Stimulated activated CD4-positive, alpha-beta T cell treated with anti-CD3 and anti-CD28 coated beads, TNF-alpha, amount 100 ng/mL, for 48 hours (primary cell): Measurements from ENCODE around the gene NOC2L.
"Not testable (repeated sequence)": the region's sequence is repeated elsewhere in the genome, so short reads cannot be mapped to it uniquely, and the experiment has no call there.

Source experiments
- DNase-seq, 3 donors: peaks; one replicate each; pipeline ENCODE4 v3.0.0-alpha.2; 2020; ENCODE audit warnings: low read depth in 3 of 3

The NOC2L gene

DNA sequence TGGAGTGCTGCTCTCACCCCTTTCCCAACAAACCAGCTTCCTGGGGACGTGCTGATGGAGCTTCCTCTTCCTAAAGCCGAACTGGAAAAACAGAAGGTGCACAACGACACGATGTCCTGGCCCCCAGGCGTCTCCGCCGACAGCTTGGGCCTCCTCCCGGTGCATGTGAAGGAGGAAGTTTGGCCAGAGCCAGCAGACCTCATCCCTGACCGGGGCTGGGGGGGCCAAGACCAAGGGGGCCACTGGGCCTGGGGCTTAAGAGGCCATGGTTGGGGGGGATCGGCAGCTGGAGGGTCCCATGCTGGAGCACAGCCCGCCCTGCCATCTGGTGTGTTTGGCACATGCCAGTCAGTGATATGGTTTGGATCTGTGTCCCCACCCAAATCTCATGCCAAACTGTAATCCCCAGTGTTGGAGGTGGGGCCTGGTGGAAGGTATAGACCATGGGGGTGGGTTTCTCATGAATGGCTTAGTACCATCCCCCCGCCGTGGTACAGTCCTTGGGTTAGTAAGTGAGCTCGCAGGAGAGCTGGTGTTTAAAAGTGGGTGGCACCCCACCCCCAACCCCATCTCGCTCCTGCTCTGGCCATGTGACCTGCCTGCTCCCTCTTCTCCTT, 34.4 kb upstream of the NOC2L start:
- no peak for DNase-seq

DNA sequence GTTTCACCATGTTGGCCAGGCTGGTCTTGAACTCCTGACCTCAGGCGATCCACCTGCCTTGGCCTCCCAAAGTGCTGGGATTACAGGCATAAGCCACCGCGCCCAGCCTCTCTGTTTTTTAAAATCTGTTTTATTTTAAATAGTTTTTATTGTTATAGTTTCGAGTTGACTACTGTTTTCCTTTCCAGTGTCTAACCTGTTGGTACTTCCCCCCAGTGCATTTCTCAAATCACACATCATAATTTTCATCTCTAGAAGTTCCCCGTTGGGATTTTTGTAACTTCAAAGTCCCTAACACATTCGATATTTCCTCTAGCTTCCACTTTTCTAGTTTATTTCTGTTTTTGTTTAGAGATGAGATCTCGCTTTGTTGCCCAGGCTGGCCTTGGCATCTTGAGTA, 33.3 kb upstream of the NOC2L start:
- DNase-seq = no peak

DNA sequence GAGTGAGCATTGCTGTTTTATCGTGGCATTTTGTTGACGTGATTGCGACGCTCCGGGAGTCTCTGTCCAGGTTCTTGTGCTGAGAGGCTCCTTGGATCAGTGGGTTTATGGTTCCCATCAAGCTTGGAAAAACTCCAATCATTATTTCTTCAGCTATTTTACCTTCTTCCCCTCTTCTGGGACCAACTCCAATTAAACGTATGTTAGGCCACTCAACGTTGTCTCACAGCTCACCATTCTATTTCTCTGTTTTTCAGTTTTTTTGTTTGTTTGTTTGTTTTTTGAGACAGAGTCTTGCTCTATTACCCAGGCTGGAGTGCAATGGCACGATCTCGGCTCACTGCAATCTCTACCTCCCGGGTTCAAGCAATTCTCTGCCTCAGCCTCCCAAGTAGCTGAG, 32.8 kb upstream of the NOC2L start:
- no peak for DNase-seq

DNA sequence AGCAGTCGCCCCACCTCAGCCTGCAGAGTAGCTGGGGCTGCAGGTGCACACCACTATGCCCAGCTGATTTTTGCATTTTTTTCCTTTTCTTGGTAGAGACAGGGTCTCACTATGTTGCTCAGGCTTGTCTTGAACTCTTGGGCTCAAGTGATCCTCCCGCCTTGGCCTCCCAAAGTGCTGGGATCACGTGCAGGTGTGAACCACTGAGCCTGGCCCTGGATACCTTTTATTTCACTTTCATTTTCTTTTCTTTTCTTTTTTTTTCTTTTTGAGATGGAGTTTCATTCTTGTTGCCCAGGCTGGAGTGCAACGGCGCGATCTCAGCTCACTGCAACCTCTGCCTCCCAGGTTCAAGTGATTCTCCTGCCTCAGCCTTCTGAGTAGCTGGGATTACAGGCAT, 32.2 kb upstream of the NOC2L start:
- not testable (repeated sequence) for DNase-seq

DNA sequence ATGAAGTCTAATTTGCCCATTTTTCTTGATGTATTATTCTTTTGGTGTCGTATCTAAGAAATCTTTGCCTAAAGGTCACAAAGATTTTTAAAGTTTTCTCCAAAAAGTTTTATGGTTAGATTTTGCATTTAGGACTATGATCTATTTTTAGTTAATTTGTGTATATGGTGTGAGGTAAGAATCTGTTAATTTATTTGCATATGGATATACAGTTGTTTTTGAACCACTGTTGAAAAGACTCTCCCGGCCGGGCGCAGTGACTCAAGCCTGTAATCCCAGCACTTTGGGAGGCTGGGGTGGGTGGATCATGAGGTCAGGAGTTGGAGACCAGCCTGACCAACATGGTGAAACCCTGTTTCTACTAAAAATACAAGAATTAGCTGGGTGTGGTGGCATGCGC, 29.0 kb upstream of the NOC2L start:
- not testable (repeated sequence) for DNase-seq

DNA sequence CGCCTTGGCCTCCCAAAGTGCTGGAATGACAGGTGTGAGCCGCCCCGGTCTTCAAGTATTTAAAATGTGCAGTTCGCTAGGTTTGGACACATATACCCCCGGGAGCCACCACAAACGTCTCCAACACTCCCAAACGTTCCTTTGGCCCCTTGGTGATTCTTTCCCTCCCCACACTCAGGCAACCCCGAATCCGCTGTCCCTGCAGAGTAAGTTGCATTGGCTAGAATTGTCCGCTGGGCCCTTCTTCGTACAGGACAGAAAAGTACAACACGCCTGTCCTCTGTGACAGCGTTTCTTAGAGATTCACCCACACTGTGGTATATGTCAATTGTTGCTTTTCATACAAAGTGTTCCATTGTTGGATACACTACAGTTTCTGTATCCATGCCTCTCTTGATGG, 26.1 kb upstream of the NOC2L start:
- no peak for DNase-seq

DNA sequence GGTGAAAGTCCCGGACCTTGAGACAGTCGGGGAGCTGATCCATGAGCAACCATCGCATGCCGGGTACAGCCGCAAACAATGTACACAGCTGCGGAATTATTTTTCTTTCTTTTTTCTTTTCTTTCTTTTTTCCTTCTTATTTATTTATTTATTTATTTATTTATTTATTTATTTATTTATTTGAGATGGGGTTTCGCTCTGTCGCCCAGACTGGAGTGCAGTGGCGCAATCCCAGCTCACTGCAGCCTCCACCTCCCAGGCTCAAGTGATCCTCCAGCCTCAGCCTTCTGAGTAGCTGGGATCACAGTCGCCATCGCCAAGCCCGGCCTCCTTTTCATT, 25.4 kb upstream of the NOC2L start:
- DNase-seq = no peak

DNA sequence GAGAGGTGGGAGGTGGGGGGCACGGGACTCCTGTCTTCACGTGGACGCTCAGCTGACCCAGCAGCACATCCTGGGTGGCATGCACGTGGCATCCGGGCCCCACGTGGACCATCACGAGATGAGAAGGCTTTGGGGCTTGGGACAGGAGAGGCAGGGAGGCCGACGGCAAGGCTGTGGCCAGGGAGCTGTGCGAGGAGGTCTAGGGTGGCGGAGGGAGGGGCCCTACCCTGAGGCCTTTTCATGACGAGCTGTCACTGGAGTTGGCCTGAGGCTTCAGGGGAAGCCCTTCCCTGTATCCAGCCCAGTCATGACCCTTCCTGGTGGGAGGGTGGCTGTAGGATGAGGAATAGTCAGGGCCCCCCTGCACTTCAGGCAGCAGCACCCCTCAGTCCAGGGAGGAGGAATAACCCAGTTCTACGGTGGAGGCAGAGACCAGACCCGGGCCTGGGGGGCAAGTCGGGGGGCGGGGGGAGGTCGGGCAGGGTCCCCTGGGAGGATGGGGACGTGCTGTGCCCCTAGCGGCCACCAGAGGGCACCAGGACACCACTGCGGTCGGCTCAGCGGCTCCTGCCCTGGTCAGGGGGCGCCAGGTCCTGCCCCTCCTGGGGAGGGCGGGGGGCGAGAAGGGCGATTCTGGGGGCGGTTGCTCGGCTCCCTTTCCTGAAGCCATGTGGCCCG, 24.9 kb upstream of the NOC2L start:
- DNase-seq = peak in 1 of 3 donors; percentile 51

DNA sequence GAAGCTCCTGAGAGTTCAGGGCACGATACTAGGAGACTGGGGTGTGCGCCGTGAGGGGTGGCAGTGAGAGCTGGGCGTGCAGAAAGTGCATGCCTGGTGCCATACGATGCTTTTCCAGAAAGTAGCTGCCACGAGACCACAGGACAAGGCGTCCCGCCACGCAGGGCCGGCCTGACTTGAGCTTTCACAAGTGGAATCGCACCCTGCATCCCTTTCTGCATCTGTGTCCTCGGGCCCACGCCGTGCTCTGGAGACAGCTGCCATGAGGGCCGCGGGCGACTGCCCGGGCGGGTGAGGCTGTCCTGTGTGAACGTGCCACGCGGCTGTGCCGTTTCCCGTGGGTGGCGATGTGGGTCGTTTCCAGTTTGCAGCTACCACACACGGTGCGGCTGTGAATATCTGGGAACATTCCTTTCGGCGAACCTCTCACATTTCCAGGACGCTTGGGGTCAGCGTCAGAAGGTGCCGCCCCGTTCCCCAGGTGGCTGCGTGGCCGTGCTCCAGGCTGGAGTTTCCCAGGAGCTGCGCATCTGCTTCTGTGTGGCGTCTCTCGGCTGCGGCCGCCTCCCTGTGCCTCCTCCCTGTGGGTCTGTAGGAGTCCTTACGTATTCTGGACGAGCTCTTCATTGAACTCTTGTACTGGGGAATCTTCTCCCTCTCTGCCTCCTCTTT, 23.8 kb upstream of the NOC2L start:
- no peak for DNase-seq

DNA sequence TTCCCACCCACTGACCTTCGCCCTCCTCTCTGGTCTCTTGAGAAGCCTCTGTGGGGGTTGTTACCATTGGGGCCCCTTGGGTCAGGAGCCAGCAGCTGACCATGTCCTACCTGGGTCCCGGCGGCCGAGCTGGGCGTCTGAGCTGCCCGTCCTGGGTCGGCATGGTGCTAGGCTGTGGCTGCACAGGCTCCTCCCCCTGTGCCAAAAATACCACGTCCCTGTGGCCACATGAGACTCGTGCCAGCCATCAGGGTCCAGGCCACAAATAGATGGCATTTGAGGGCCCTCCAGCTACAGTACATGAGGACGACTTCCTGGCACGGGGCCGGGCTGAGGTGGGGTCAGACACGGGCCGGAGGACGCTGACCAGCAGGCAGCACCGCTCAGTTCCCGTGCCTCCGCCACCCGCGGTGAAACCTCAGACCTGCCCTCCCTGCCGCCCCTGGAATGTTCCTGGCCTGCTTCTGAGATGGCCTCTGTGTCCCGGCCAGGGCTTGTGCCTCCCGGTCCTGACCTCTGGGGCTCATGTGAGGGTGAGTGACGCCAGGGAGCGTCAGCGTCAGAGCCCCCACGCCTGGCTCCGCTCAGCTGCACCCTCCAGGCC, 23.0 kb upstream of the NOC2L start, which contains the start of gene PERM1:
PERM1 (minus strand) TSS at position 139 of the 604 bp plus-strand sequence. CDS start 1,064 bp downstream, outside the sequence.
- DNase-seq = no peak

DNA sequence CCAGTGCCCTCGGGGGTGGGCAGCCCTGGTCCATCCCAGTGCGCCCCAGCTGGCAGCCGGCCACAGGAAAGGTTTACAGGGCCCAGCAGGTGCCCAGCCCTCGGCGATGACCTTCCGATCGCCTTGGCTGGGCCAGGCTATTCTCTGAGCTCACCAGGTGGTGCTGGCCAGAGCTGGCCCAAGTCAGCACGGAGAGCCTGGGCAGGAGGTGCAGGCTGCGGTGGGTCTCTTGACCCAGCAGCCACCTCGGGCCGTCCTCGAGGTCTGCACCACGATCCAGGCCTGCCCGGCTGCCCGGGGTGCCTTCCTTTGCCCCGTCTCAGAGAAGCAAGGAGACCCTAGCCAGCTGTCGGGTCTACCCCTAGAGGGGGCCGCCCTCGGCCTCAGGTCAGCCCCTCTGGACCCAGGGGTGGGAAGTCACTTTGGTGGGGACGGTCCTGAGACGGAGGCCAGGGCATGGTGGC, 22.5 kb upstream of the NOC2L start:
- DNase-seq = no peak

DNA sequence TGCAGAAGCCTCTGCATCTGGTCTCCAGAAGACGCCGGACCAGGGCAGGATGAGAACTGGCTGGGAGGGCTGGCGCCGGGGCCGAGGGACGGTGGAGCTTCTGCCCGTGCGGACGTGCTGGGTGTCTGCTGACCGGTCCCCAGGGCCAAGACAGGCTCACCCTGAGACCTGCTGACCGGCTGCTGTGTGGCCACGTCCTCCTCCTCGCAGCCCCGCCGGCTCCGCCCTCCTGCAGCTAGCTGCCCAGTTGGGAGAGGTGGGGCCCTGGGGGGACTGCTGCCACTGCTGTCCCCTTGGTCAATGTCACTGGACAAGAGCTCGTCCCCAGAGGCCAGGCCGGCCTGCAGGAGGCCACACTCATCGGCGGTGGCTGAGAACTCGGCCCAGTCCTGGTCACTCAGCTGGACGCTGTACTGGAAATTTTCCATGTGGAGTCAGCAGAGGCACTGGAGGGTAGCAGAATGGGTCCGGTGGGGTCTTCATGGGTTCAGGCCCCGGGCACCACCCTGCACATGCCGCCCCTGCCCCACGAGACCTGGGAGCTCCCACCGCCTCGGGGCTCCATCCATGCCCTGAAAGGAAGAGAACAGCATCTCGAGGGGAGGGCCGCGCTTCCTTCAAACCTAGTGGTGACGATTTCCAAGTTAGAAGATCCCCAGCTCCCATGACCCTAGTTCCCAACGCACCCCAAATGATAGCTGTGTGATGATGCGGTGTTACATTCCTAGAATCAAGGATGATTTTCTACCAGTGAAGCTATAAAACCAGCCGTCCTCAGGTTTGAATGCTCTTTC, 21.7 kb upstream of the NOC2L start:
- DNase-seq = no peak

DNA sequence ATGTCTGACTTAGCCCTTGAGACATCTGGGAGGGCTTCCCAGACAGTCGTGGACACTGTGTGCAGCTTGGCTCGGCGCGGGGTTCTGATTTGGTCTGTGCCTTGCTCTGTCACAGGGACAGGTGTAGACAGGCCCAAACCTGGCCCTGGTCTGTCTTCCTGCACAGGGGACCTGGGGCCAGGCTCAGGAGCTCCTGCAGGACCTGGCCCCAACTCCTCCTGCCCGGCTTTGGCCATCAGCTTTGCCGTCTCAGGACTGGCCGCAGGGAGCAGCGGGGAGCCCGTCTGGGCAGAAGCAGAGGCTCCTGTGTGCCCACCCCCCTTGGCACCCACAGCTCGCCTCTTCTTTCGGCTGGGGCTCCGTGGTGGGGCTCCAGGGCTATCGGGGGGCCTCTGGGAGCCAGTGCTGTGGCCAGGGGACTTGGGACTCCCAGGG, 21.1 kb upstream of the NOC2L start:
- no peak for DNase-seq

DNA sequence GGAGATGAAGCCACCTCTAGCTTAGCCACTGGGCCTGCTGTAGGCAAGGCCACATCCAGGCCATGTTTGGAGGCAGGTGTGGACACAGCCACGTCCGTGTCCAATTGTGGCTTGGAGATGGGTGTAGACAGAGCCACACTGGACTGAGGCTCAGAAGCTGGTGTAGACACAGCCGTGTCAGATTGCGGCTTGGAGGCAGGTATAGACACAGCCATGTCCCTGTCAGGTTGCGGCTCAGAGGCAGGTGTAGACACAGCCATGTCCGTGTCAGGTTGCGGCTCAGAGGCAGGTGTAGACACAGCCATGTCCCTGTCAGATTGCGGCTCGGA, 20.7 kb upstream of the NOC2L start:
- DNase-seq = no peak

DNA sequence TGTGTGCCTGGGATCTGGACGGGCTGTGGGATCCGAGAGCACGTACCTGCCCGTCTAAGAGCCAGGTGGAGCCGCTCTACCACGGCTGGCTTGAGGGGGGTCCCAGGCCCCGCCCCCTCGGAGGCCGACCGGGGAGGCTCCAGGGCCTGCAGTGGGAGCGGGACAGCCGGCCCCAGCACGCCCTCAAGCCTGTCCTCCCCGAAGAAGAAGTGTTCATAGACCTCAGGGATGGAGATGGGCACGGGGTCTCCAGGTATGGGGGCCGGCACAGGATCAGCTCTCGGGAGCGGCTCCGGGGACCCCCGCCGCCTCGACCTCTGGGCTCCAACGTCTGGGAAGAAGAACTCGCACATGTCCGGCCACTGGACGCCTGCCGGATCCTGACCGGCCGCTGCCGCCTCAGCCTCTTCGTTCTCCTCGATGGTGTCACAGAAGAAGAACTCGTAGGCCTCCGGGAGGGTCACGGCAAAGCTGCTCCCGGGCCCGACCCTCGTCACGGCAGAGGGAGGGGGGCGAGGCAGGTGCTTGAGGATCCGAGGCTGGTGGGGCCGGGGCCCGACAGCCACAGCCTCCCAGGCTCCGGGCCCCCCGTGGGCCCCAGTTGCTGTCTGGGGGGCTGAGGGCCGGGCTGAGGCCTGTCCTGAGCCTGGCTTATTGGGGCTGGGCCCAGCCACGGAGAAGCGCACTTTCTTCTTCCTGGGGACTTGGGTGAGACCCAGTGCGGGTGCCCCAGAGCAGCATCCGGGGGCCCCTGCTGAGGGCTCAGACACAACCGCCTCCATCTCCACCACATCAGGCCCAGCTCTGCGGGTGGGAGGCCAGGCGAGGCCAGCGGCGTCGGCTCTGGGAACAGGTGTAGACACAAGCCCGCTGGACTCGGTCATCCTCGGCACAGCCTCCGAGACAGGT, 20.0 kb upstream of the NOC2L start:
- DNase-seq = no peak

DNA sequence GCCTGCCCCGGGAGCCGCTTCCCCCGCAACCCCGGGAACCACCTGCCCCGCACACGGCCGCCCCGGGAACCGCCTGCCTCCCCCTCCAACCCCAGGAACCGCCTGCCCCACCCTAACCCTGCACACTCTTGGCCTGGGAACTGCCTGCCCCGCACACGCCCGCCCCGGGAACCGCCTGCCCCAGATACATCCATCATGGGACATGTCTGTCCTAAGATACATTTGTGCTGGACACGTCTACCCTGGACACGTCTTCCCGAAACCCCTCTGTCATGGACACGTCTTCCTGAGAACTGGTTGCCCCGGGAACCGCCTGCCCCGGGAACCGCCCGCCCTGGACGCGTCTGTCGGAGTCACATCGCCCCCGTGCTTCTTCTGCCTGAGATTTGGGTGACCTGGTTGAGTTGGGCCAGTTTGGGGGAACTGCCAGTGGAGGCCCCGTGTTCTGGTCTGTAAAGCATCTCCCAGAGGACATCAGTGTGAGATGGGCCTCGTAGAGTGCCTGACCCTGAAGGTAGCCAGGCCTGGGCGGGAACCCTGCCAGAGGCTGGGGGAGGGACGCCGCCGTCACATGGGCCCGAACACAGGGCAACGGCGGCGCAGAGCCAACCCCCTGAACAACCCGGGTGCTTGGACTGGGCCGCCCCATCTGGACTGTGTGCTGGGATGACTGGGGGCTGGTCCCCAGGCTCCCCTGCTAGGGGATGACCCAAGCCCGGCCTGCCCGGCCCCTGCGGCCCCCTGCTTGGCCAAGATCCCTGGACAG, 19.2 kb upstream of the NOC2L start:
- no peak for DNase-seq

DNA sequence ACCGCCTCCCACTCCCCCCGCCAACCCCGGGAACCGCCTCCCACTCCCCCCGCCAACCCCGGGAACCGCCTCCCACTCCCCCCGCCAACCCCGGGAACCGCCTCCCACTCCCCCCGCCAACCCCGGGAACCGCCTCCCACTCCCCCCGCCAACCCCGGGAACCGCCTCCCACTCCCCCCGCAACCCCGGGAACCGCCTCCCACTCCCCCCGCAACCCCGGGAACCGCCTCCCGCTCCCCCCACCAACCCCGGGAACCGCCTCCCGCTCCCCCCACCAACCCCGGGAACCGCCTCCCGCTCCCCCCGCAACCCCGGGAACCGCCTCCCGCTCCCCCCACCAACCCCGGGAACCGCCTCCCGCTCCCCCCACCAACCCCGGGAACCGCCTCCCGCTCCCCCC, 17.7 kb upstream of the NOC2L start:
- not testable (repeated sequence) for DNase-seq

DNA sequence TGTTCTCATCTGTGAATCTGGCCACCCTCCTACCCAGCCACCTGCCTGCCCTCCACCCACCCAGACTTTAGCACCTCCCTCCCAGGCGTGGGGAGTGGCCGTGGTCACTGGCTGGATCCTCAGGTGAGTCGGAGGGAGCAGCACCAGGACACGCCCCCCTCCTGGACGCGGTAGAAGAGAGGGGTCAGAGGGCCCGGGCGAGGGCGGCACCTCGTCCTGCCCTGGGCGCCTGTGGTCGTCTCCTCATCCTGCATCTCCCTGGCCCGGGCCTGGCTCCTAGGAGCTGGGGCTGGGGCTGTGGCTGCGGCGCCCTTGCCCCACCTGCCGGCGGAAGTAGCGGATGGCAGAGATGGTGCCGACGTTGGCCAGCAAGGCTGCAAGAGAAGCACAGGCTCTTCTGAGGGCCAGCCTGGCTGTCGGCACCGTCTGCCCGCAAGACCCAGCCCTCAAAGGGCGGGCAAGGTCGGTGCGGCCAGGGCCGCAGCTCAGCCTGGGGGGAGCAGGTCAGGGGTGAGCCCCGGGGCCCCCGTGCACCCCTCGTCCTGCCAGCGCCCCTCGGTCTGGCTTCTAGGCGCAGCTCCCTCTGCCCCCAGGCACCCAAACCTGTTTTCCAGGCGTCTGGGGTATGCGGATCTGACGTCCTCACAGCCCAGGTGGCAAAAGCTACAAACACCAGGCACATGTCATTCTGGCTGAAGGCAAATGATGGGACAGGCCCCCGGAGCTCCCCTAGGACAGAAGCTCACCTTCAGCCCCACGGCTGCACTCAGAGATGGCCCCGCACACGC, 17.0 kb upstream of the NOC2L start:
- DNase-seq = peak in 1 of 3 donors; percentile 35

DNA sequence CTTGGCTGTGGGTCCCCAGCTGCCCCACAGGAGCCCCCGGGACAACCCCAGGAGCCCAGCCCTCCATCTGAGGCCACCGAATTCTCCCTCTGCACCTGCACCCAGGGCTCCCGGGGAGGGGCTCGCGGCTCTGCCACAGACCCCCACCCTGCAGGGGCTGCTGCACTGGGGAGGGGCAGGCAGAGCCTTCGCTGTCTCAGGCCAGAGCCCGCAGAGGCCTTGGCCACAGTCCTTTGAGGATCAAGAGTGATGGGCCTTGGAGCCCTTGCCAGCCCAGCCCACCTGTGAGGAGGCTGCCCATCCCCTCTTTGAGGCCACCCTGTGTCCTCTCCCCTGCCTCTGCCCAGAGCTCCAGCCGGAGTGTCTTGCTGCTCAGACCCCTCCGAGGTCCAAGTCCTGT, 16.3 kb upstream of the NOC2L start:
- no peak for DNase-seq
